GM12865 (cell line): Measurements from ENCODE around the gene CRYGA.

ENCODE experiments used
- DNase-seq: peaks from one replicate; pipeline ENCODE4 v3.0.0; 2010; ENCODE audit warnings: low read depth
- H3K4me3 ChIP-seq: 2 replicates; pipeline ENCODE4 v1.5.1; 2011; ENCODE audit warnings: mild to moderate bottlenecking, low read depth, low read length, control low read depth
- CTCF ChIP-seq: IDR thresholded peaks from 2 replicates; pipeline ENCODE4 v1.5.1; 2011; ENCODE audit warnings: low read length, control low read depth, low read depth, inconsistent platforms; ENCODE audit not compliant: insufficient read depth; ENCODE audit errors: missing control alignments

The CRYGA gene

GRCh38 chr2:208135794-208136715 lies 27.3 kb downstream of the CRYGA start:
- DNase-seq = no peak
- no peak overlapping the region for H3K4me3 ChIP-seq
- TF ChIP-seq CTCF = no peak

- TF ChIP-seq CTCF = no peak
- DNase-seq = peak; percentile 17
- no peak overlapping the region for H3K4me3 ChIP-seq
These were observed 28.3 kb downstream of the CRYGA start for GRCh38 chr2:208134928-208135586.

- TF ChIP-seq CTCF = no peak
- no peak overlapping the region for H3K4me3 ChIP-seq
- no peak for DNase-seq
These were observed 32.7 kb downstream of the CRYGA start for GRCh38 chr2:208130712-208131110.

GRCh38 chr2:208129744-208130711 lies 33.4 kb downstream of the CRYGA start, which contains the start of gene CRYGC:
TSS of gene CRYGC (minus strand) at chr2:208129828. CDS start at chr2:208129792, 36 bp downstream.
- H3K4me3 ChIP-seq = no peak within 1 kb of the TSS
- no peak for TF ChIP-seq CTCF
- DNase-seq = no peak

- no peak for TF ChIP-seq CTCF
- no peak overlapping the region for H3K4me3 ChIP-seq
- DNase-seq = no peak
These were observed 35.3 kb downstream of the CRYGA start for GRCh38 chr2:208128136-208128535.

- no peak for DNase-seq
- no peak for TF ChIP-seq CTCF
- no peak overlapping the region for H3K4me3 ChIP-seq
These were observed 36.3 kb downstream of the CRYGA start for GRCh38 chr2:208127090-208127489.
